ENCODE measurements around the gene FBN3. TPM values are rescaled to one million over a fixed set of nuclear protein-coding genes. Genes with fewer than 3 reads are reported as not detected.

The FBN3 gene
- total RNA-seq, 4 donors from 2014 or later = 0.02 TPM; not detected in 3

DNA sequence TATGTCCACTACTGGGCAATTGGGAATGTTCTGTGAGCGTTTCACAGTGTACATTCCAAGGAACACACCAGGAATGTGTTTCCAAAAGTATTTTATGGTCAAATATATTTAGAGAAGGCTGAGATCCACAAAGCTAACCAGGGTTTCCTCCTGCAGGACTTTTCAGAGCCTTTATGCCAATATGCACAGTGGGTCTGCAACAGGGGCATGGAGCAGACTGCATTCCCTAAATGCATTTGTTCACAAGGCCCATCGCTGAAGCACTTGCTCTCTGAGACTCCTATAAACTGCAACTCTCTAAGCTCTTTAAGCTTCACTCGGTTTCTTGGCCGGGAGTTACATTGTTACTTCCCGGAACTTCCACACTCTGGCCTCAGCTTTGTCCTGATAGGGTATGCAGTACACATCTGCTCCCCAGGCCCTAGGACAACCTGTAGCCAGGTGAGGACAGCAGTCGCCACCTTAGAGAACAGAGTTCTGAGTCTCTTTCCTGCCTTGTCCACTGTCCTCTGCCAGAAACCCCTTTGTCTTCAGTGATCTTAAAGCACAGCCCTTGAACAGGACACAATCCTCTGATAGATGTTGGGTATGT lies 33.5 kb downstream of the FBN3 start:
- Histone ChIP-seq H3K36me3 (no peaks in the 10 kb centered on the region), H3K4me1 (no peaks in the 10 kb centered on the region), H3K9me3 (no peaks in the 10 kb centered on the region), H3K27ac (no peak overlapping the region), H3K27me3 (peaks cover 1% of the 10 kb centered on the region), H3K4me3 (no peak overlapping the region)
- TF ChIP-seq, protein P1, sequence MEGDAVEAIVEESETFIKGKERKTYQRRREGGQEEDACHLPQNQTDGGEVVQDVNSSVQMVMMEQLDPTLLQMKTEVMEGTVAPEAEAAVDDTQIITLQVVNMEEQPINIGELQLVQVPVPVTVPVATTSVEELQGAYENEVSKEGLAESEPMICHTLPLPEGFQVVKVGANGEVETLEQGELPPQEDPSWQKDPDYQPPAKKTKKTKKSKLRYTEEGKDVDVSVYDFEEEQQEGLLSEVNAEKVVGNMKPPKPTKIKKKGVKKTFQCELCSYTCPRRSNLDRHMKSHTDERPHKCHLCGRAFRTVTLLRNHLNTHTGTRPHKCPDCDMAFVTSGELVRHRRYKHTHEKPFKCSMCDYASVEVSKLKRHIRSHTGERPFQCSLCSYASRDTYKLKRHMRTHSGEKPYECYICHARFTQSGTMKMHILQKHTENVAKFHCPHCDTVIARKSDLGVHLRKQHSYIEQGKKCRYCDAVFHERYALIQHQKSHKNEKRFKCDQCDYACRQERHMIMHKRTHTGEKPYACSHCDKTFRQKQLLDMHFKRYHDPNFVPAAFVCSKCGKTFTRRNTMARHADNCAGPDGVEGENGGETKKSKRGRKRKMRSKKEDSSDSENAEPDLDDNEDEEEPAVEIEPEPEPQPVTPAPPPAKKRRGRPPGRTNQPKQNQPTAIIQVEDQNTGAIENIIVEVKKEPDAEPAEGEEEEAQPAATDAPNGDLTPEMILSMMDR (IDR thresholded peaks at IDR 0.05) = no peak
- TF ChIP-seq POLR2A (IDR thresholded peaks at IDR 0.05) (no peak), POLR2AphosphoS5 (IDR thresholded peaks at IDR 0.05) (no peak), EP300 (IDR thresholded peaks at IDR 0.05) (no peak)
- 84 to 97% methylated on average over 4 to 6 of the region's 6 CpGs for WGBS, 2 donors (ENCODE audit: low coverage in 1 of 2)
- ATAC-seq = no peak

DNA sequence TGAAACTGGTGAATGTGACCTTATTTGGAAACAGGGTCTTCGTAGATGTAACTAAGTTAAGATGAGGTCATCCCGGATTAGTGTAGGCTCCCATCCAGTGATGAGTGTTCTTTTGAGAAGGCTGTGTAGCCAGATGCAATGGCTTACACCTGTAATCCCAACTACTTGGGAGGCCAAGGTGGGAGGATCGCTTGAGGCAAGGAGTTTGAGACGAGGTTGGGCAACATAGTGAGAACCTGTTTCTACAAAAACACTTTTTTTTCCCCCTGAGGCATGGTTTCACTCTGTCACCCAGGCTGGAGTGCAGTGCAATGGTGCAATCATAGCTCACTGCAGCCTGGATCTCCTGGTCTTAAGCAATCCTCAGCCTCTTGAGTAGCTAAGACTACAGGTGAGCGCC lies 36.4 kb downstream of the FBN3 start:
- Histone ChIP-seq H3K4me3 (no peak overlapping the region), H3K36me3 (no peaks in the 10 kb centered on the region), H3K4me1 (no peaks in the 10 kb centered on the region), H3K27me3 (peaks cover 17% of the 10 kb centered on the region), H3K27ac (no peak overlapping the region), H3K9me3 (no peaks in the 10 kb centered on the region)
- no peak for ATAC-seq
- TF ChIP-seq, protein P1 (IDR thresholded peaks at IDR 0.05) = no peak
- TF ChIP-seq POLR2A (IDR thresholded peaks at IDR 0.05) (no peak), POLR2AphosphoS5 (IDR thresholded peaks at IDR 0.05) (no peak), EP300 (IDR thresholded peaks at IDR 0.05) (no peak)
- WGBS, 2 donors (ENCODE audit: low coverage in 1 of 2) = 48 to 70% methylated on average over 5 of the region's 5 CpGs

DNA sequence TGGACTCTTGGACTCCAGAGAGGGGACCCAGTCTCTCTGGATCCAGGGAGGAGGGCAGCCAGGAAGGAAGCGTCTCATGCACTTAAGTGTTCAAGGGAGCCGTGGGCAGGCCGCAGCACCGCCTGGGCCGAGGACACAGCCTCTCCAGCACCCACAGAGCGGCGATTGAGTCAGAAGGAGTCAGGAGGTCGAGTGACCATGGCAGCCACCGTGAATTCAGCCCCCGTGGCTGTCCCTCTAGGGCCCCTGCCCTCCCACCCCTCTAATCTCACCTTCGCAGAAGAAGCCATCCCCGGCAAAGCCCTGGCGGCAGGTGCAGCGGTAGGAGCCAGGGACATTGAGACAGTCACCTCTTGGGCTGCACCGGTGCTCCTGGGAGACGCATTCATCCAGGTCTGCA lies 38.0 kb downstream of the FBN3 start:
- no peak overlapping the region for H3K4me3 ChIP-seq
- no peaks in the 10 kb centered on the region for H3K4me1 ChIP-seq
- H3K9me3 ChIP-seq = no peaks in the 10 kb centered on the region
- TF ChIP-seq, protein P1 (IDR thresholded peaks at IDR 0.05) = no peak
- TF ChIP-seq EP300 (IDR thresholded peaks at IDR 0.05) = no peak
- no peak for TF ChIP-seq POLR2AphosphoS5 (IDR thresholded peaks at IDR 0.05)
- TF ChIP-seq POLR2A (IDR thresholded peaks at IDR 0.05) = no peak
- peaks cover 17% of the 10 kb centered on the region for H3K27me3 ChIP-seq
- no peak overlapping the region for H3K27ac ChIP-seq
- H3K36me3 ChIP-seq = no peaks in the 10 kb centered on the region
- ATAC-seq = no peak
- WGBS, 2 donors (ENCODE audit: low coverage in 1 of 2) = no CpG with 5 or more reads among the region's 16 CpGs

DNA sequence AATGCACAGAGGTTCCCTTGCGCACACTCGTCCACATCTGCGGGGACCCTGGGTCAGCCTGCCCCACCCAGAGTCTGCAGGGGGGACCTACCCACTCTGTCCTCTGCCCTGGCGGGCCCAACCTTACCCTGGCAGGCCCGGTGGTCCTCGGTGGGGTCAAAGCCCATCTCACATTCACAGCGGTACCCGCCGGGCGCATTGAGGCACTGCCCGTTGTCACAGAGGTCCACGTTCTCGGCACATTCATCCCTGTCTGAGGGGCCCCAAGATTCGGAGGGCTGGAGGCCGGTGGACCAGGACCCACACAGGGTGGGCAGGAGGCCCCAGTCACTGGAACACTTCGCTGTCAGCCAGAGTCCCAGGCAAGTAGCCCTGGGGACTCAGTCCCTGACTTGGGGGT lies 38.5 kb downstream of the FBN3 start:
- no peak for ATAC-seq
- no peak overlapping the region for H3K27ac ChIP-seq
- H3K27me3 ChIP-seq = peaks cover 17% of the 10 kb centered on the region
- TF ChIP-seq POLR2AphosphoS5 (IDR thresholded peaks at IDR 0.05) (no peak), POLR2A (IDR thresholded peaks at IDR 0.05) (no peak), EP300 (IDR thresholded peaks at IDR 0.05) (no peak)
- TF ChIP-seq, protein P1 (IDR thresholded peaks at IDR 0.05) = no peak
- no peak overlapping the region for H3K4me3 ChIP-seq
- H3K9me3 ChIP-seq = no peaks in the 10 kb centered on the region
- no peaks in the 10 kb centered on the region for H3K4me1 ChIP-seq
- WGBS, 2 donors (ENCODE audit: low coverage in 1 of 2) = no CpG with 5 or more reads among the region's 16 CpGs
- no peaks in the 10 kb centered on the region for H3K36me3 ChIP-seq

DNA sequence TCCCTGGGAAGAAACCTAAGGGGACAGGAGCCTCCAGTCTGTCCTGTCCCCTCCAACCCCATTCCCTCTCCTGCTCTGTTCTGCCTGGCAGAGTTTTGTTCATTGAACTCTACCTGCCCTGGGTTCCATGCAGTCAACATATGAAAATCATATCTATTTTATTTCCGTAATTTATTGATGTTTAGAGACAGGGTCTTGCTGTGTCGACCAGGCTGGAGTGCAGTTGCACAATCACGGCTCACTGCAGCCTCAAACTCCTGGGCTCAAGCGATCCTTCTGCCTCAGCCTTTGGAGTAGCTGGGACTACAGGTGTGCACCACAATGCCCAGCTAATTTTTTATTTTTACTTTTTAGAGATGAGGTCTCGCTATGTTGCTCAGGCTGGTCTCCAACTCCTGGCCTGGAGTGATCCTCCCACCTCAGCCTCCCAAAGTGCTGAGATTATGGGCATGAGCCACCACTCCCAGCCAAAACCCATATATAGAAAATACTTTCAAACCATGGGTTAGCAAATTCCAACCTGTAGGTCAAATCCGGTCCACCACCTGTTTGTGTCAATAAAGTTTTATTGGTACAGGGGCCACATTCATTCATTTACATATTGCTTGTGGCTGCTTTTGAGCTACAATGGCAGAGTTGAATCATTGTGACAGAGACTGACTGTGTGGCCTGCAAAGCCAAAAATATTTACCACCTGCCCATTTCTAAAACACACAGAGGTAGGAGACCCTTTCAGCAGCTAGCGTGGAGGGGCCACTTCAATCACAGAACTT lies 39.3 kb downstream of the FBN3 start:
- Histone ChIP-seq H3K9me3 (no peaks in the 10 kb centered on the region), H3K27me3 (peaks cover 17% of the 10 kb centered on the region), H3K36me3 (no peaks in the 10 kb centered on the region), H3K27ac (no peak overlapping the region), H3K4me1 (no peaks in the 10 kb centered on the region), H3K4me3 (no peak overlapping the region)
- WGBS, 2 donors (ENCODE audit: low coverage in 1 of 2) = 83 to 87% methylated on average over 5 to 7 of the region's 7 CpGs
- ATAC-seq = no peak
- TF ChIP-seq, protein P1 (IDR thresholded peaks at IDR 0.05) = no peak
- TF ChIP-seq EP300 (IDR thresholded peaks at IDR 0.05) (no peak), POLR2A (IDR thresholded peaks at IDR 0.05) (no peak), POLR2AphosphoS5 (IDR thresholded peaks at IDR 0.05) (no peak)

All from gastroesophageal sphincter (tissue), 4 donors.